ENCODE measurements around the gene TMEM69.

DNA sequence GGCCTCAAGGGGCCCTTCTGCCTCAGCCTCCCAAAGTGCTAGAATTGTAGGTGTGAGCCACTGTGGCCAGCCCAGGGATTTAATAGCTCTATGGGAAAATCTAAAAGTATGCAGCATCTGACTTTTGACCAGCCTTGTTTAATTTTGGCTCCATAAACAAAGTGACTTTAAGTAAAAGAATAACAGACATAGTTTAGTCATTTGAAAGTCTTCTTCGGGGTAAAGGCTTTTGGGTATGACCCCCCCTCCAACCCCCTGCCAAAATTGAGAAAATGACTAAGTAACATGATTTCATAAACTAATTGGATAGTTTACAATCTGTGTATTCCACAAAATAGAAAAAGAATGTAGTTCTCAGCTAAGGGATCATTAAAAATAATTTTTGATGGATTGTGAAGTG is 18.6 kb upstream of the TMEM69 start:
- TF ChIP-seq EP300 (IDR thresholded peaks at IDR 0.05; ENCODE audit: borderline replicate concordance in 1 of 2, low read depth in 2 of 2, low read length in 2 of 2) (no peak), CTCF (IDR thresholded peaks at IDR 0.05; ENCODE audit: control extremely low read depth in 1 of 3, insufficient read depth in 1 of 3, low read depth in 1 of 3, low read length in 3 of 3) (no peak), POLR2A (IDR thresholded peaks at IDR 0.05; ENCODE audit: control extremely low read depth in 1 of 2, low read depth in 2 of 2, low read length in 2 of 2) (no peak), SP1 (IDR thresholded peaks at IDR 0.05; ENCODE audit: low read depth, low read length) (no peak), CEBPB (IDR thresholded peaks at IDR 0.05; ENCODE audit: low read depth, low read length) (no peak), JUN (IDR thresholded peaks at IDR 0.05; ENCODE audit: low read depth, low read length) (no peak)
